Panc1 (cell line): ENCODE measurements around the gene JOSD2. TPM values are rescaled to one million over a fixed set of nuclear protein-coding genes. Genes with fewer than 3 reads are reported as not detected.

ENCODE experiments used
- ATAC-seq: fragments of 200-7000 bp; cut with Tn5 transposase; 2 replicates; pipeline ENCODE4 v1.9.1; 2020; ENCODE audit warnings: mild to moderate bottlenecking, moderate library complexity
- BruUV-seq: library from RNA; stranded (reverse); fragments of 400-500 nt; replicated peaks from 2 replicates; lab custom pipeline; 2021; lab: Mats Ljungman, UMichigan
- CTCF ChIA-PET: fragments of 300-600 bp; sonication (Branson Sonifier 250); formaldehyde crosslinking; loops from one replicate; lab custom pipeline; 2022; ENCODE audit warnings: antibody characterized with exemption; lab: Charles Lee
- POLR2A ChIA-PET: fragments of 300-600 bp; sonication (Branson Sonifier 250); formaldehyde crosslinking; loops from one replicate; lab custom pipeline; 2022; ENCODE audit warnings: antibody characterized with exemption; lab: Charles Lee
- DNase-seq: peaks from one replicate; pipeline ENCODE4 v3.0.0-alpha.2; 2010; ENCODE audit warnings: low read depth, low spot score
- H3K27ac ChIP-seq: 2 replicates; pipeline ENCODE4 v1.5.1; 2011; ENCODE audit warnings: mild to moderate bottlenecking, low read length, inconsistent platforms
- H3K27me3 ChIP-seq: fragments of 200-500 bp; sonication (Bioruptor generic); 2 replicates; pipeline ENCODE4 v1.6.0; 2014; ENCODE audit warnings: low read length, inconsistent platforms; ENCODE audit not compliant: control insufficient read depth, insufficient read depth
- H3K36me3 ChIP-seq: fragments of 200-500 bp; sonication (Bioruptor generic); 2 replicates; pipeline ENCODE4 v1.5.1; 2014; ENCODE audit warnings: inconsistent platforms, mild to moderate bottlenecking, low read length, moderate library complexity; ENCODE audit not compliant: control insufficient read depth, insufficient read depth
- H3K4me1 ChIP-seq: 2 replicates; pipeline ENCODE4 v1.5.1; 2011; ENCODE audit warnings: inconsistent platforms, mild to moderate bottlenecking, low read length, moderate library complexity; ENCODE audit not compliant: control insufficient read depth, insufficient read depth
- H3K4me3 ChIP-seq, 2 experiments: 2 replicates each; pipeline ENCODE4 v1.5.1; 2011 to 2012; ENCODE audit warnings: low read depth in 2 of 2, low read length in 2 of 2, mild to moderate bottlenecking in 2 of 2, inconsistent platforms in 1 of 2, moderate library complexity in 1 of 2
- H3K9me3 ChIP-seq: fragments of 200-500 bp; sonication (Bioruptor generic); 2 replicates; pipeline ENCODE4 v1.5.1; 2014; ENCODE audit warnings: low read depth, mild to moderate bottlenecking, inconsistent platforms, low read length, moderate library complexity; ENCODE audit not compliant: control insufficient read depth, insufficient read depth
- POLR2AphosphoS5 ChIP-seq: IDR thresholded peaks from 2 replicates; pipeline ENCODE4 v1.6.1; 2012; ENCODE audit warnings: mild to moderate bottlenecking, low read depth, low read length, moderate library complexity
- SIN3A ChIP-seq: IDR thresholded peaks from 2 replicates; pipeline ENCODE4 v1.6.1; 2012; ENCODE audit warnings: low read depth, mild to moderate bottlenecking, low read length, moderate library complexity, borderline replicate concordance; ENCODE audit not compliant: insufficient read depth
- TCF7L2 ChIP-seq: IDR thresholded peaks from 2 replicates; pipeline ENCODE4 v1.6.1; 2011; ENCODE audit warnings: mild to moderate bottlenecking, low read depth, low read length, inconsistent platforms
- in situ Hi-C: cut with HindIII; loops from 2 replicates; pipeline ENCODE4 v1.10.0; 2016; ENCODE audit warnings: low sequenced_read_pairs, low pct_unique_long_range_greater_than_20kb
- intact Hi-C: fragments of 100-400 bp; cut with micrococcal nuclease; formaldehyde crosslinking; loops from one replicate; pipeline ENCODE4 v1.10.0; 2022; ENCODE audit not compliant: unreplicated experiment
- total RNA-seq: library from RNA; stranded (reverse); gene quantifications from one replicate; pipeline ENCODE4 v1.2.1, GENCODE V29; 2021; ENCODE audit not compliant: unreplicated experiment
- TF ChIP-seq, protein P1 (sequence below), 2 experiments: IDR thresholded peaks; 2 replicates each; pipeline ENCODE4 v1.6.1; 2011 to 2012; ENCODE audit warnings: low read depth in 2 of 2, control low read depth in 1 of 2, low read length in 1 of 2, mild to moderate bottlenecking in 1 of 2, moderate library complexity in 1 of 2; ENCODE audit not compliant: insufficient read depth in 1 of 2
- TF ChIP-seq, protein P2 (sequence below): fragments of 450-650 bp; IDR thresholded peaks from 2 replicates; pipeline ENCODE4 v1.5.1; 2017; ENCODE audit warnings: mild to moderate bottlenecking

The JOSD2 gene
- total RNA-seq, 1 experiment from 2014 or later, result 51.8 TPM

DNA sequence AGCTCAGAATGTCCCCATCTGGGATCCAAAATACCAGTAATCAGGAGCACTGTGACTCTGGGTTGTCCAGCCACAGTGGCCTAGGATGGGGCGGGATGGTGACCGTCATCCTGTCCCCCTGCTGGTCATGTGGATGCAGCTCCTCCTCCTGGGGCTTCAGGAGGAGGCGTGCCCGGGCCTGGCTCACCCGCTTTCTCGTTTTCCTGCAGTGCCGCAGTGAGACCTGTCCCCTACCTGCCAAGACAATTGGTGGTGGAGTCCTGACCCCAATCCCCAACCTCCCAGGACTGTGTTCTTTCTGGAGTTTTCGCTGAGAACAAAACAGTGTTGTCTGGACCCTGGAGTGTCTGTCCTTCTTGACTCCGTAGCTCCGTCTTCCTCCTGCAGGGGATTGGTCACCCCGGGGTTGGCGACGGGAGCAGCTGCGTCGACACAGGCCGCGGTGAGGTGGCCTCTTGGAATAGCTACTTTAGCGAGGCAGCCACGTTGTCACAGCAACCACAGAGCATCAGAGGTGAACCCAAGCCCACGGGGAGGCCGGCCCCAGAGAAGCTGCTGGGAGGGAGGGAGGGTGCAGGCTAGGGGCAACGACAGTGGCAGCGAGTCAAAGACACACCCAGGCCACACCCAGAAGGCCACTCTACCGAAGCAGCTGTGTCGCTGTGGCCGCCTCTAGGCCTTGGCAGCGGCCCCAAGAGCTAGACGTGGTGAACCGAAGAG, 44.8 kb downstream of the JOSD2 start:
- ATAC-seq (no peak), DNase-seq (no peak)
- in situ Hi-C loops, result no loop called here

DNA sequence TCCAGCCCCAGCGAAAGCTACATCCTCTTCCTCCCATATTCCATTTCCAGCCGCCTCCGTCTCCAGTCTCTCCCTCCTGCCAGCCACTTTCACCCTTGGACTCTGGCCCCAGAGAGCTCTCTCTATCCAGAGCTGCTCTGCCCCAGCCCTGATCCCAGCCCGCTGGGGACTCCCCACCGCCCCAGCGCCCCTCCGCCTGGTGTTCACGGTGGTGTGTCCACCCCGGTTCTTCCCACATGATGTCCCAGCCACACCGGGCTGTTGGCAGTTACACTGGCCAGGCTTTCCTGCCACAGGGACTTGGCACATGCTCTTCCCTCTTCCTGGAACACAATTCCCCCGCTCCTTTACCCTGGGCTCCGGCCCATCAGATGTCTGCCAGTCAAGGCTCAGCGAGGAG, 46.0 kb downstream of the JOSD2 start:
- H3K27me3 ChIP-seq, result no peaks in the 10 kb centered on the region
- ChIA-PET POLR2A (no interaction called here), CTCF (no interaction called here)
- intact Hi-C loops (no loop called here), in situ Hi-C loops (no loop called here)
- no peaks in the 10 kb centered on the region for H3K36me3 ChIP-seq
- no peak overlapping the region for H3K27ac ChIP-seq
- TF ChIP-seq POLR2AphosphoS5 (no peak), SIN3A (no peak), TCF7L2 (no peak)
- TF ChIP-seq, protein P1, sequence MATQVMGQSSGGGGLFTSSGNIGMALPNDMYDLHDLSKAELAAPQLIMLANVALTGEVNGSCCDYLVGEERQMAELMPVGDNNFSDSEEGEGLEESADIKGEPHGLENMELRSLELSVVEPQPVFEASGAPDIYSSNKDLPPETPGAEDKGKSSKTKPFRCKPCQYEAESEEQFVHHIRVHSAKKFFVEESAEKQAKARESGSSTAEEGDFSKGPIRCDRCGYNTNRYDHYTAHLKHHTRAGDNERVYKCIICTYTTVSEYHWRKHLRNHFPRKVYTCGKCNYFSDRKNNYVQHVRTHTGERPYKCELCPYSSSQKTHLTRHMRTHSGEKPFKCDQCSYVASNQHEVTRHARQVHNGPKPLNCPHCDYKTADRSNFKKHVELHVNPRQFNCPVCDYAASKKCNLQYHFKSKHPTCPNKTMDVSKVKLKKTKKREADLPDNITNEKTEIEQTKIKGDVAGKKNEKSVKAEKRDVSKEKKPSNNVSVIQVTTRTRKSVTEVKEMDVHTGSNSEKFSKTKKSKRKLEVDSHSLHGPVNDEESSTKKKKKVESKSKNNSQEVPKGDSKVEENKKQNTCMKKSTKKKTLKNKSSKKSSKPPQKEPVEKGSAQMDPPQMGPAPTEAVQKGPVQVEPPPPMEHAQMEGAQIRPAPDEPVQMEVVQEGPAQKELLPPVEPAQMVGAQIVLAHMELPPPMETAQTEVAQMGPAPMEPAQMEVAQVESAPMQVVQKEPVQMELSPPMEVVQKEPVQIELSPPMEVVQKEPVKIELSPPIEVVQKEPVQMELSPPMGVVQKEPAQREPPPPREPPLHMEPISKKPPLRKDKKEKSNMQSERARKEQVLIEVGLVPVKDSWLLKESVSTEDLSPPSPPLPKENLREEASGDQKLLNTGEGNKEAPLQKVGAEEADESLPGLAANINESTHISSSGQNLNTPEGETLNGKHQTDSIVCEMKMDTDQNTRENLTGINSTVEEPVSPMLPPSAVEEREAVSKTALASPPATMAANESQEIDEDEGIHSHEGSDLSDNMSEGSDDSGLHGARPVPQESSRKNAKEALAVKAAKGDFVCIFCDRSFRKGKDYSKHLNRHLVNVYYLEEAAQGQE (IDR thresholded peaks at IDR 0.05; ENCODE audit: insufficient read depth in 1 of 2, low read depth in 2 of 2, low read length in 1 of 2), result no peak
- TF ChIP-seq, protein P2, sequence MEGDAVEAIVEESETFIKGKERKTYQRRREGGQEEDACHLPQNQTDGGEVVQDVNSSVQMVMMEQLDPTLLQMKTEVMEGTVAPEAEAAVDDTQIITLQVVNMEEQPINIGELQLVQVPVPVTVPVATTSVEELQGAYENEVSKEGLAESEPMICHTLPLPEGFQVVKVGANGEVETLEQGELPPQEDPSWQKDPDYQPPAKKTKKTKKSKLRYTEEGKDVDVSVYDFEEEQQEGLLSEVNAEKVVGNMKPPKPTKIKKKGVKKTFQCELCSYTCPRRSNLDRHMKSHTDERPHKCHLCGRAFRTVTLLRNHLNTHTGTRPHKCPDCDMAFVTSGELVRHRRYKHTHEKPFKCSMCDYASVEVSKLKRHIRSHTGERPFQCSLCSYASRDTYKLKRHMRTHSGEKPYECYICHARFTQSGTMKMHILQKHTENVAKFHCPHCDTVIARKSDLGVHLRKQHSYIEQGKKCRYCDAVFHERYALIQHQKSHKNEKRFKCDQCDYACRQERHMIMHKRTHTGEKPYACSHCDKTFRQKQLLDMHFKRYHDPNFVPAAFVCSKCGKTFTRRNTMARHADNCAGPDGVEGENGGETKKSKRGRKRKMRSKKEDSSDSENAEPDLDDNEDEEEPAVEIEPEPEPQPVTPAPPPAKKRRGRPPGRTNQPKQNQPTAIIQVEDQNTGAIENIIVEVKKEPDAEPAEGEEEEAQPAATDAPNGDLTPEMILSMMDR, result no peak
- H3K9me3 ChIP-seq, result no peaks in the 10 kb centered on the region
- BruUV-seq, result no TSS peak
- no peaks in the 10 kb centered on the region; the same call in none of the 2 replicates for H3K4me1 ChIP-seq
- no peak overlapping the region for H3K4me3 ChIP-seq
- ATAC-seq (no peak), DNase-seq (no peak)

More for the DNA sequence above, 44.8 kb downstream of the JOSD2 start:
- Histone ChIP-seq H3K27me3 (no peaks in the 10 kb centered on the region), H3K36me3 (no peaks in the 10 kb centered on the region), H3K4me3 (no peak overlapping the region), H3K9me3 (no peaks in the 10 kb centered on the region), H3K27ac (no peak overlapping the region), H3K4me1 (no peaks in the 10 kb centered on the region; the same call in 1 of the 2 replicates)
- BruUV-seq, result no TSS peak
- intact Hi-C loops, result no loop called here
- ChIA-PET CTCF (no interaction called here), POLR2A (no interaction called here)
- TF ChIP-seq, protein P1 (IDR thresholded peaks at IDR 0.05; ENCODE audit: insufficient read depth in 1 of 2, low read depth in 2 of 2, low read length in 1 of 2), result no peak
- TF ChIP-seq SIN3A, result no peak
- no peak for TF ChIP-seq POLR2AphosphoS5
- TF ChIP-seq, protein P2, result no peak
- no peak for TF ChIP-seq TCF7L2
